ENCODE data around the gene ZIC3. TPM values are rescaled to one million over a fixed set of nuclear protein-coding genes. Genes with fewer than 3 reads are reported as not detected.

ZIC3 gene
- total RNA-seq, 1 experiment from 2014 or later, result not detected

DNA sequence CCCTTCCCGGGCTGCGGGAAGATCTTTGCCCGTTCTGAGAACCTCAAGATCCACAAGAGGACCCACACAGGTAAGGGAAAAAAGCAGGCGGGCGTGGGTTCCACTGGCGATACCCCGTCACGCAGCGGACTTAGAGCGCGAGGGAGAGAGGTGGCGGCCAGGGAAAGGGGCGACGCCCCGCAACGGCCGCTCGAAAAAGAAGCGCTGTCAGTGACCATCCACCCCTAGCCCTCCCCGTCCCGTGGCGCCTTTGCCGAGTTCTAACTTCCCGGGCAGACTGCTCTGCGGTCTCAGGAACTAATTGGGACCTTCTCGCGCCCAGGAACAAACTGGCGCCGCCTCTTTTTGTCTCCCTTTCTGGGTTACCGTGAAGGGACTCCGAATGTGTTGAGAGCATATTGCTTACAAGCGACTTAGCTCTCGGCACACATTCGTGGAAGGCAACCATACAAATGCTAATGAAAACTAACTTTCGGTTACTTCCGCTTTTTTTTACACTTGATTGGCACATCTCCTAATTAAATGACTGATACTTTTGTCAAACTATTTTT lies 1.8 kb downstream of the ZIC3 start:
- no peak for DNase-seq (ENCODE audit: low read depth, low spot score)
- Histone ChIP-seq H3K27ac (ENCODE audit: low read length) (no peak overlapping the region), H3K9me3 (ENCODE audit: control insufficient read depth, insufficient read depth, low read depth, low read length) (no peaks in the 10 kb centered on the region), H3K36me3 (ENCODE audit: control insufficient read depth, insufficient read depth, low read length) (no peaks in the 10 kb centered on the region), H3K27me3 (ENCODE audit: control insufficient read depth, insufficient read depth, low read length) (no peaks in the 10 kb centered on the region), H3K4me3 (ENCODE audit: low read depth in 2 of 2, low read length in 2 of 2) (no peak overlapping the region), H3K4me1 (ENCODE audit: control insufficient read depth, insufficient read depth, low read length) (0 out of 2 replicates have a peak, but pooled peaks cover 3% of the 10 kb centered on the region)
- in situ Hi-C loops (cut with HindIII; ENCODE audit: low pct_unique_long_range_greater_than_20kb, low sequenced_read_pairs), result no loop called here
- intact Hi-C loops (cut with micrococcal nuclease; ENCODE audit: unreplicated experiment), result no loop called here
- no TSS peak for BruUV-seq (replicated peaks)
- CTCF ChIA-PET, result no interaction called here
- POLR2A ChIA-PET, result no interaction called here
- TF ChIP-seq CTCF (IDR thresholded peaks at IDR 0.05) (no peak), TCF7L2 (IDR thresholded peaks at IDR 0.05; ENCODE audit: low read depth, low read length) (no peak), POLR2AphosphoS5 (IDR thresholded peaks at IDR 0.05; ENCODE audit: low read depth, low read length) (no peak), SIN3A (IDR thresholded peaks at IDR 0.05; ENCODE audit: borderline replicate concordance, insufficient read depth, low read depth, low read length) (no peak)
- TF ChIP-seq, protein P1, sequence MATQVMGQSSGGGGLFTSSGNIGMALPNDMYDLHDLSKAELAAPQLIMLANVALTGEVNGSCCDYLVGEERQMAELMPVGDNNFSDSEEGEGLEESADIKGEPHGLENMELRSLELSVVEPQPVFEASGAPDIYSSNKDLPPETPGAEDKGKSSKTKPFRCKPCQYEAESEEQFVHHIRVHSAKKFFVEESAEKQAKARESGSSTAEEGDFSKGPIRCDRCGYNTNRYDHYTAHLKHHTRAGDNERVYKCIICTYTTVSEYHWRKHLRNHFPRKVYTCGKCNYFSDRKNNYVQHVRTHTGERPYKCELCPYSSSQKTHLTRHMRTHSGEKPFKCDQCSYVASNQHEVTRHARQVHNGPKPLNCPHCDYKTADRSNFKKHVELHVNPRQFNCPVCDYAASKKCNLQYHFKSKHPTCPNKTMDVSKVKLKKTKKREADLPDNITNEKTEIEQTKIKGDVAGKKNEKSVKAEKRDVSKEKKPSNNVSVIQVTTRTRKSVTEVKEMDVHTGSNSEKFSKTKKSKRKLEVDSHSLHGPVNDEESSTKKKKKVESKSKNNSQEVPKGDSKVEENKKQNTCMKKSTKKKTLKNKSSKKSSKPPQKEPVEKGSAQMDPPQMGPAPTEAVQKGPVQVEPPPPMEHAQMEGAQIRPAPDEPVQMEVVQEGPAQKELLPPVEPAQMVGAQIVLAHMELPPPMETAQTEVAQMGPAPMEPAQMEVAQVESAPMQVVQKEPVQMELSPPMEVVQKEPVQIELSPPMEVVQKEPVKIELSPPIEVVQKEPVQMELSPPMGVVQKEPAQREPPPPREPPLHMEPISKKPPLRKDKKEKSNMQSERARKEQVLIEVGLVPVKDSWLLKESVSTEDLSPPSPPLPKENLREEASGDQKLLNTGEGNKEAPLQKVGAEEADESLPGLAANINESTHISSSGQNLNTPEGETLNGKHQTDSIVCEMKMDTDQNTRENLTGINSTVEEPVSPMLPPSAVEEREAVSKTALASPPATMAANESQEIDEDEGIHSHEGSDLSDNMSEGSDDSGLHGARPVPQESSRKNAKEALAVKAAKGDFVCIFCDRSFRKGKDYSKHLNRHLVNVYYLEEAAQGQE (IDR thresholded peaks at IDR 0.05; ENCODE audit: insufficient read depth in 1 of 2, low read depth in 2 of 2, low read length in 1 of 2), result no peak
- no peak for ATAC-seq

DNA sequence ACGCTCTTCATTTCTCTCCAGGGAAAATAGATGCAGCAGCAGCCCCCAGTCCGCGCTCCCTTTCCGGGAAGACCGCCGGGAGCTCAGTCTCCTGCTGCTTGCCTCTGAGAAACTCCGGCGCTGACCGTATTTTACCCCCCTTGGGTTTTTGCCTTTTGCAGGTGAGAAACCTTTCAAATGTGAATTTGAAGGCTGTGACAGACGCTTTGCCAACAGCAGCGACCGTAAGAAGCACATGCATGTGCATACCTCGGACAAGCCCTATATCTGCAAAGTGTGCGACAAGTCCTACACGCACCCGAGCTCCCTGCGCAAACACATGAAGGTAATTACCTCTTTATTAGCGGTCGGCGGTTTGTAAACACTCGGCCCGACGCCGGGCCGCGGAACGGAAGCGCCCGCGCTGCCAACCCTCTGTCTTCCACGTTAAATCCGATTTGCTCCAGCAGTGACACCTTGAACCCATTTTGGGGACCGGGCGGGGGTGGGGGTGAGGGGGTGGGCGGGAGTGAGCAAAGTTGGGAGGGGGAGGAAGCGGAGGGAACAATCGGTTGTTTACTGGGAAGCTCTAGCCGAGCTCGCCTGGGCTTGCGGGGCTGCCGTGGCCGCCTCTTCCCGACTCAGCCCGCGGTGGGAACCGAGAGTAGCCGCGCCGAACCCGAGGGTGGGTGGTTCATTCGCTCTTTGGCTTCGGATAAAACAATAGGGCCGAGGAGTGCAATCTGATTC lies 3.0 kb downstream of the ZIC3 start:
- no peaks in the 10 kb centered on the region for H3K27me3 ChIP-seq (ENCODE audit: control insufficient read depth, insufficient read depth, low read length)
- no TSS peak for BruUV-seq (replicated peaks)
- no peak overlapping the region for H3K4me3 ChIP-seq (ENCODE audit: low read depth in 2 of 2, low read length in 2 of 2)
- no peaks in the 10 kb centered on the region for H3K36me3 ChIP-seq (ENCODE audit: control insufficient read depth, insufficient read depth, low read length)
- DNase-seq (ENCODE audit: low read depth, low spot score) (no peak), ATAC-seq (no peak)
- CTCF ChIA-PET, result no interaction called here
- H3K27ac ChIP-seq (ENCODE audit: low read length), result no peak overlapping the region
- H3K4me1 ChIP-seq (ENCODE audit: control insufficient read depth, insufficient read depth, low read length), result no peaks in the 10 kb centered on the region
- TF ChIP-seq SIN3A (IDR thresholded peaks at IDR 0.05; ENCODE audit: borderline replicate concordance, insufficient read depth, low read depth, low read length) (no peak), CTCF (IDR thresholded peaks at IDR 0.05) (no peak), TCF7L2 (IDR thresholded peaks at IDR 0.05; ENCODE audit: low read depth, low read length) (no peak), POLR2AphosphoS5 (IDR thresholded peaks at IDR 0.05; ENCODE audit: low read depth, low read length) (no peak)
- TF ChIP-seq, protein P1 (IDR thresholded peaks at IDR 0.05; ENCODE audit: insufficient read depth in 1 of 2, low read depth in 2 of 2, low read length in 1 of 2), result no peak
- intact Hi-C loops (cut with micrococcal nuclease; ENCODE audit: unreplicated experiment), result no loop called here
- in situ Hi-C loops (cut with HindIII; ENCODE audit: low pct_unique_long_range_greater_than_20kb, low sequenced_read_pairs), result no loop called here
- POLR2A ChIA-PET, result no interaction called here
- no peaks in the 10 kb centered on the region for H3K9me3 ChIP-seq (ENCODE audit: control insufficient read depth, insufficient read depth, low read depth, low read length)
